HepG2 (cell line): ENCODE results near the gene RARA. TPM values are rescaled to one million over a fixed set of nuclear protein-coding genes. Genes with fewer than 3 reads are reported as not detected.

Source experiments
- ATF1 ChIP-seq: IDR thresholded peaks from 2 replicates; pipeline ENCODE4 v1.6.1; 2016; ENCODE audit warnings: mild to moderate bottlenecking, control low read depth
- ATM ChIP-seq: fragments of 450-650 bp; IDR thresholded peaks from 2 replicates; pipeline ENCODE4 v1.7.1; 2017; ENCODE audit warnings: mild to moderate bottlenecking, borderline replicate concordance
- HNRNPL ChIP-seq: fragments of 200-400 bp; formaldehyde crosslinking; IDR thresholded peaks from 2 replicates; pipeline ENCODE4 v1.6.1; 2017; ENCODE audit warnings: mild to moderate bottlenecking, low read depth, low read length
- MAFF ChIP-seq: IDR thresholded peaks from 2 replicates; pipeline ENCODE4 v1.6.1; 2011; ENCODE audit warnings: low read depth, low read length, improper control_type of control experiment
- MXD4 ChIP-seq: IDR thresholded peaks from 2 replicates; pipeline ENCODE4 v1.6.1; 2016; ENCODE audit warnings: mild to moderate bottlenecking, missing biosample characterization, missing genetic modification reagents
- NFRKB ChIP-seq: fragments of 450-650 bp; IDR thresholded peaks from 2 replicates; pipeline ENCODE4 v1.6.1; 2017
- SP140L ChIP-seq: sonication (generic); formaldehyde crosslinking; IDR thresholded peaks from 2 replicates; pipeline ENCODE4 v1.4.0; 2020; ENCODE audit warnings: missing genetic modification reagents, borderline replicate concordance
- SRSF4 ChIP-seq: fragments of 200-400 bp; formaldehyde crosslinking; IDR thresholded peaks from one replicate; pipeline ENCODE4 v1.6.1; 2018; ENCODE audit warnings: mild to moderate bottlenecking, low read depth, low read length, moderate library complexity; ENCODE audit not compliant: poor library complexity, severe bottlenecking
- TAF15 ChIP-seq: fragments of 200-400 bp; formaldehyde crosslinking; IDR thresholded peaks from one replicate; pipeline ENCODE4 v1.6.1; 2018; ENCODE audit warnings: mild to moderate bottlenecking, low read depth, low read length; ENCODE audit not compliant: poor library complexity, severe bottlenecking
- THAP7 ChIP-seq: sonication (generic); formaldehyde crosslinking; IDR thresholded peaks from 2 replicates; pipeline ENCODE4 v1.8.1; 2023; ENCODE audit warnings: mild to moderate bottlenecking, missing genetic modification reagents
- U2AF2 ChIP-seq: fragments of 200-400 bp; formaldehyde crosslinking; IDR thresholded peaks from 2 replicates; pipeline ENCODE4 v1.6.1; 2017; ENCODE audit warnings: low read depth, mild to moderate bottlenecking, low read length
- ZFYVE20 ChIP-seq: sonication (generic); formaldehyde crosslinking; IDR thresholded peaks from 2 replicates; pipeline ENCODE4 v1.8.0; 2023; ENCODE audit warnings: low read depth, mild to moderate bottlenecking, moderate library complexity, missing genetic modification reagents, borderline replicate concordance
- ZHX2 ChIP-seq, 2 experiments: sonication (generic) in 1 of 2; formaldehyde crosslinking in 1 of 2; IDR thresholded peaks; 2 replicates each; pipeline versions ENCODE4 v1.6.1 to v1.9.0; 2014 to 2022; ENCODE audit warnings: antibody characterized with exemption in 1 of 2, borderline replicate concordance in 1 of 2, inconsistent platforms in 1 of 2, low read depth in 1 of 2, missing genetic modification reagents in 1 of 2
- ZMAT3 ChIP-seq: sonication (generic); formaldehyde crosslinking; conservative IDR thresholded peaks from 2 replicates; pipeline ENCODE4 v1.7.0; 2021; ENCODE audit warnings: missing genetic modification reagents
- ZNF24 ChIP-seq: fragments of 450-650 bp; IDR thresholded peaks from 2 replicates; pipeline ENCODE4 v1.6.1; 2017; ENCODE audit warnings: antibody characterized with exemption, mild to moderate bottlenecking
- ZNF34 ChIP-seq: sonication (generic); formaldehyde crosslinking; IDR thresholded peaks from 2 replicates; pipeline ENCODE4 v1.4.0; 2020; ENCODE audit warnings: mild to moderate bottlenecking, missing genetic modification reagents, borderline replicate concordance
- ZNF510 ChIP-seq: sonication (generic); formaldehyde crosslinking; IDR thresholded peaks from 2 replicates; pipeline ENCODE4 v1.4.0; 2020; ENCODE audit warnings: low read depth, mild to moderate bottlenecking, missing genetic modification reagents
- ZNF567 ChIP-seq: sonication (generic); formaldehyde crosslinking; IDR thresholded peaks from 2 replicates; pipeline ENCODE4 v1.8.1; 2023; ENCODE audit warnings: mild to moderate bottlenecking, missing genetic modification reagents, borderline replicate concordance
- ZNF629 ChIP-seq: sonication (generic); formaldehyde crosslinking; conservative IDR thresholded peaks from 2 replicates; pipeline ENCODE4 v1.5.0; 2020; ENCODE audit warnings: missing genetic modification reagents
- ZNF740 ChIP-seq: sonication (generic); formaldehyde crosslinking; IDR thresholded peaks from 2 replicates; pipeline ENCODE4 v1.4.0; 2020; ENCODE audit warnings: missing genetic modification reagents
- polyA plus RNA-seq, 8 experiments: library from polyadenylated mRNA; depleted of rRNA in 3 of 8; stranded (reverse) in 7 of 8; unstranded in 1 of 8; fragments of >200 nt; fragmentation: Illumina TruSeq in 4 of 8; extraction: Trizol in 4 of 8; gene quantifications; 2 replicates each; pipeline versions ENCODE4 v1.2.1 to v1.2.3, GENCODE V29; 2011 to 2016; ENCODE audit warnings: low read depth in 4 of 8, missing spikeins in 1 of 8, mixed read lengths in 1 of 8; ENCODE audit not compliant: insufficient read depth in 1 of 8
- total RNA-seq, 5 experiments: library from RNA; depleted of rRNA; stranded (reverse); fragments of >200 nt; fragmentation: Illumina TruSeq; extraction: Trizol; gene quantifications; 2 replicates each; pipeline ENCODE4 v1.2.3, GENCODE V29; 2016; ENCODE audit warnings: low read depth in 1 of 5
- TF ChIP-seq, protein P1 (sequence below): sonication (generic); formaldehyde crosslinking; IDR thresholded peaks from 2 replicates; pipeline ENCODE4 v1.5.1; 2020; ENCODE audit warnings: missing genetic modification reagents, mild to moderate bottlenecking, borderline replicate concordance

Gene RARA
- total and polyA plus RNA-seq, 2 of the 13 experiments (the other 11 are each of a cell fraction or from before 2014, with no cell fraction given), result 6.4 to 8.6 TPM

GRCh38 chr17:40317880-40318829 lies 9.2 kb downstream of the RARA start (continued):
- TF ChIP-seq, protein P1, sequence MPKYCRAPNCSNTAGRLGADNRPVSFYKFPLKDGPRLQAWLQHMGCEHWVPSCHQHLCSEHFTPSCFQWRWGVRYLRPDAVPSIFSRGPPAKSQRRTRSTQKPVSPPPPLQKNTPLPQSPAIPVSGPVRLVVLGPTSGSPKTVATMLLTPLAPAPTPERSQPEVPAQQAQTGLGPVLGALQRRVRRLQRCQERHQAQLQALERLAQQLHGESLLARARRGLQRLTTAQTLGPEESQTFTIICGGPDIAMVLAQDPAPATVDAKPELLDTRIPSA (CRISPR knock-in tag), result no peak; the same call in 1 of the 2 replicates
- TF ChIP-seq ZNF510 (peak; percentile 75; the same call in 1 of the 2 replicates), SRSF4 (no peak), ZNF24 (no peak), HNRNPL (peak; percentile 60; the same call in 1 of the 2 replicates), TAF15 (peak; percentile 36), ZNF629 (CRISPR knock-in tag) (no peak), ZNF34 (0 out of 2 replicates have a peak, but pooled peaks have one; percentile 36), ZMAT3 (CRISPR knock-in tag) (0 out of 2 replicates have a peak, but pooled peaks have one; percentile 43), THAP7 (CRISPR knock-in tag) (peak; percentile 70; the same call in 1 of the 2 replicates), ATM (no peak), MXD4 (CRISPR knock-in tag) (peak; percentile 97), MAFF (no peak), ZHX2 (IDR thresholded peaks at IDR 0.05; ENCODE audit: low read depth) (no peak), ZHX2 (CRISPR knock-in tag; IDR thresholded peaks at IDR 0.05; ENCODE audit: borderline replicate concordance) (no peak), U2AF2 (no peak), NFRKB (no peak), SP140L (CRISPR knock-in tag) (peak; percentile 37; the same call in 1 of the 2 replicates), ATF1 (CRISPR knock-in tag) (no peak), ZFYVE20 (CRISPR knock-in tag) (no peak), ZNF567 (peak; percentile 69), ZNF740 (peak; percentile 56; the same call in 1 of the 2 replicates)
